ENCODE measurements around the gene DGLUCY.
A peak's percentile ranks its signal among the peaks of the same experiment; 100 is the strongest.

The DGLUCY gene

DNA sequence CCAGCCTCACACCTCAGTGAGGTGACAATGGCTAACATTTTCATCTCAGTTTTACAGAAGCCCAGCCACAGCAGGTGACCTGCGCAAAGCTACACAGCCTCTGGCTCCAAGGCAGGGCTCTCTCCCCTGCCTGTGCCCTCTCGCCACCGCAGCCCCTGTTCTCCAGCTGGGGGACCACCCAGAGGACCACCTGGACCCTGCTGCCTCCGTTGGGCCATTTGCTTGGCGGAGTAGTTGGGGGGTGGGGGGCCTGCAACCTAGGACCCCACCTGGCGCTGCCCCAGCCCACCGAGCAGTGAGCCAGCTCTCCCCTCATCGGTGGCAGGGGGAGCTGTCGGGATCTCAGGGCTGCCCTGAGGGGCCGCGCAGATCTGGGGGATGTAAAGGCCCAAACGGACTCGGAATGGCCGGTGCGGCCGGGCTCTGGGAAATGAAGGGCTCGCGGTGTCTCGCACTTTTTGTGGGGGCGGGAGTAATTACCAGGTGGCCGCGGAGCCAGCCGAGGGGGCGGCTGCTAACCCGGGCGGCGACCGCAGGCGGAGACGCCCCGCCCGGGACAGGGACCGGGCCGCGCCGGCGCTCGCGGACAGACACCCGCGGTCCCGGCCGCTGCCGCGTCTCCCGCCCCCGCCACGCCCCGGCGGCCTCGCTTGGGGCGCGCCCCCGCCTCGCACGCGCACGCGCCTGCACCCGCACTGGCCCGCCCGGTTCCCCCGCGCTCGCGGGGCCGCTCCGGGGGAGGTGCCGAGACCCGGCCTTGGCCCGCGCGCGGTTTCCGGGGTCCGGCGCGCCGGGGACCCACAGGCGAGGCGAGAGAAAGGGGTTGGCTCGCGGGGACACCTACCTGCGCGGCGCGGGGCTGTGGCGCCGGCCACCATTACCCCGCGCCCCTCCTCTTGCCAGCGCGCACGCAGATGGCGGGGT, 139.3 kb downstream of the DGLUCY start:
- DNase-seq: peak; percentile 26
- H3K4ac ChIP-seq (ENCODE audit: low read depth in 1 of 2, low read length in 2 of 2): peak overlapping the region; percentile 32 to 58
- no peaks in the 10 kb centered on the region for H3K27me3 ChIP-seq (ENCODE audit: control insufficient read depth in 1 of 2, insufficient read depth in 1 of 2, low read length in 2 of 2)
- peak overlapping the region in 1 of 2 experiments; percentile 82 for H3K14ac ChIP-seq (ENCODE audit: low read length in 2 of 2)
- H3K79me1 ChIP-seq (replicated peaks; ENCODE audit: low read length, poor library complexity, severe bottlenecking): no peaks in the 10 kb centered on the region
- peak overlapping the region; percentile 18 for H4K91ac ChIP-seq (ENCODE audit: low read length)
- peak overlapping the region in 1 of 2 experiments; percentile 97 for H3K23ac ChIP-seq (ENCODE audit: low read length in 2 of 2)
- H2BK15ac ChIP-seq (ENCODE audit: low read depth, poor library complexity, severe bottlenecking): peak overlapping the region; percentile 15
- H2BK120ac ChIP-seq (ENCODE audit: low read depth, low read length): no peak overlapping the region
- peak overlapping the region; percentile 96 for H3K4me2 ChIP-seq (ENCODE audit: low read length, poor library complexity, severe bottlenecking)
- peak overlapping the region; percentile 61 to 79 for H3K4me3 ChIP-seq (ENCODE audit: insufficient read depth in 1 of 2, low read depth in 1 of 2, low read length in 2 of 2)
- peak overlapping the region; percentile 78 for H2AFZ ChIP-seq (ENCODE audit: low read depth, low read length)
- H2BK12ac ChIP-seq (ENCODE audit: low read length in 2 of 2): peak overlapping the region; percentile 11 to 75
- no peaks in the 10 kb centered on the region for H3K9me3 ChIP-seq (ENCODE audit: control insufficient read depth, low read length)
- H2BK5ac ChIP-seq (ENCODE audit: low read depth, low read length, poor library complexity, severe bottlenecking): no peak overlapping the region
- H4K8ac ChIP-seq (ENCODE audit: low read length): peak overlapping the region; percentile 90
- 2% methylated on average over 46 of the region's 95 CpGs for WGBS
- peaks cover 38% of the 10 kb centered on the region for H3K4me1 ChIP-seq (ENCODE audit: control insufficient read depth, insufficient read depth, low read depth, low read length)
- H3K36me3 ChIP-seq (ENCODE audit: control insufficient read depth in 1 of 2, insufficient read depth in 2 of 2, low read depth in 1 of 2, low read length in 2 of 2): no peaks in the 10 kb centered on the region
- H2AK5ac ChIP-seq (ENCODE audit: low read length, severe bottlenecking): peak overlapping the region; percentile 67
- no peak overlapping the region for H3K27ac ChIP-seq (ENCODE audit: low read length, poor library complexity, severe bottlenecking)
- peak overlapping the region; percentile 30 to 81 for H3K18ac ChIP-seq (ENCODE audit: low read depth in 1 of 2, low read length in 2 of 2)
- H3K9ac ChIP-seq (ENCODE audit: low read length): peak overlapping the region; percentile 82

DNA sequence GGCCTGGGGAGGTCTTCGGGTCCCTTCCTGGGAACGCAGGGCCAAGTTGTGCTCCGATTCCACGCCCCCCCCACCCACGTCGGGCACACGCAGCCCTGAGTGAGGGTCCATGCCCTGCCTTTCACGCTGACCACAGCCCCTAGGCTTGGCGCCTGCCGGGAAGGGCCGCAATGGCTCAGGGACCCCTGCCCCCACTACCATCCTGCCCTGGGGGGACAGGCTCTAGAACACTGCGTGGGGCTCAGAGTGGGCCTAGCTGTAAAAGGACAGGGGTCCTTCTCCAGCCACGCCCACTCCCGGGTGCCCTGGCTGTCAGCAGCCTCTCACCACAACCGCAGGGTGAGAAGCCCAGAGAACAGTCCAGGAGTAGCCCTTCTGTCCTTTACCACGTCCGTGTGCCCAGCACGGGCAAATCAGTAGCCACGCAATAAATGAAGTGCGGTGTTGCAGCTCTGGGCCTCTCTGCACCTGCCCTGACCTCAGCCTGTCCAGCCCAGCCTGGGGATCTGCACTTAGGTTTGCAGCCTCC, 140.0 kb downstream of the DGLUCY start:
- WGBS: 29% methylated on average over 16 of the region's 20 CpGs
- peak overlapping the region; percentile 90 for H4K8ac ChIP-seq (ENCODE audit: low read length)
- peak overlapping the region; percentile 1 for H2BK5ac ChIP-seq (ENCODE audit: low read depth, low read length, poor library complexity, severe bottlenecking)
- H2BK15ac ChIP-seq (ENCODE audit: low read depth, poor library complexity, severe bottlenecking): no peak overlapping the region
- H2BK12ac ChIP-seq (ENCODE audit: low read length in 2 of 2): peak overlapping the region in 1 of 2 experiments; percentile 75
- H3K4me1 ChIP-seq (ENCODE audit: control insufficient read depth, insufficient read depth, low read depth, low read length): peaks cover 38% of the 10 kb centered on the region
- DNase-seq: no peak
- H3K4me2 ChIP-seq (ENCODE audit: low read length, poor library complexity, severe bottlenecking): peak overlapping the region; percentile 96
- peak overlapping the region; percentile 61 to 79 for H3K4me3 ChIP-seq (ENCODE audit: insufficient read depth in 1 of 2, low read depth in 1 of 2, low read length in 2 of 2)
- H3K9ac ChIP-seq (ENCODE audit: low read length): peak overlapping the region; percentile 78
- peak overlapping the region; percentile 30 to 81 for H3K18ac ChIP-seq (ENCODE audit: low read depth in 1 of 2, low read length in 2 of 2)
- H3K79me1 ChIP-seq (replicated peaks; ENCODE audit: low read length, poor library complexity, severe bottlenecking): no peaks in the 10 kb centered on the region
- H2AFZ ChIP-seq (ENCODE audit: low read depth, low read length): peak overlapping the region; percentile 78
- peak overlapping the region; percentile 32 to 58 for H3K4ac ChIP-seq (ENCODE audit: low read depth in 1 of 2, low read length in 2 of 2)
- peak overlapping the region in 1 of 2 experiments; percentile 82 for H3K14ac ChIP-seq (ENCODE audit: low read length in 2 of 2)
- H3K36me3 ChIP-seq (ENCODE audit: control insufficient read depth in 1 of 2, insufficient read depth in 2 of 2, low read depth in 1 of 2, low read length in 2 of 2): no peaks in the 10 kb centered on the region
- no peak overlapping the region for H3K27ac ChIP-seq (ENCODE audit: low read length, poor library complexity, severe bottlenecking)
- H4K91ac ChIP-seq (ENCODE audit: low read length): peak overlapping the region; percentile 57
- peak overlapping the region in 1 of 2 experiments; percentile 86 for H3K23ac ChIP-seq (ENCODE audit: low read length in 2 of 2)
- no peaks in the 10 kb centered on the region for H3K9me3 ChIP-seq (ENCODE audit: control insufficient read depth, low read length)
- H3K27me3 ChIP-seq (ENCODE audit: control insufficient read depth in 1 of 2, insufficient read depth in 1 of 2, low read length in 2 of 2): no peaks in the 10 kb centered on the region
- no peak overlapping the region for H2BK120ac ChIP-seq (ENCODE audit: low read depth, low read length)
- no peak overlapping the region for H2AK5ac ChIP-seq (ENCODE audit: low read length, severe bottlenecking)

DNA sequence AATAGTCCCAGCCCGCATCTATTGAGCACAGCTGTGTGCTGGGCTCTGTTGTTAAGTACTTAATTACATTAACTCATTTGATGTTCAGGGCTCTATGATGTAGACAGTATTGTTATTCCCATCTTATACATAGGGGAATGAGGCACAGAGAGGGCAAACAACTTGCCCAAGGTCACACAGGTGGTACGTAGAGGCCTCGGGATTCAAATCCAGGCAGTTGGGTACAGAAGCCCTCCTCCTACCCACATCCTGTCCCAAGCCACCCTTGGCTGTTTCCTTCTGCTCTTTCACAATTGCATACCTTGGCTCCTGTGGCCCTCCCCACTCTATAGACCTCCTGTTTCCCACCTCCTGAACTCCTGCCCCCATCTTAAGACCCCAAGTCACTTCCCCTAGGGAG, 140.6 kb downstream of the DGLUCY start:
- no peak overlapping the region for H3K9ac ChIP-seq (ENCODE audit: low read length)
- no peak for DNase-seq
- H4K91ac ChIP-seq (ENCODE audit: low read length): no peak overlapping the region
- H3K4me3 ChIP-seq (ENCODE audit: insufficient read depth in 1 of 2, low read depth in 1 of 2, low read length in 2 of 2): no peak overlapping the region
- H2BK12ac ChIP-seq (ENCODE audit: low read length in 2 of 2): no peak overlapping the region
- no peak overlapping the region for H3K27ac ChIP-seq (ENCODE audit: low read length, poor library complexity, severe bottlenecking)
- no peaks in the 10 kb centered on the region for H3K27me3 ChIP-seq (ENCODE audit: control insufficient read depth in 1 of 2, insufficient read depth in 1 of 2, low read length in 2 of 2)
- no peak overlapping the region for H2BK15ac ChIP-seq (ENCODE audit: low read depth, poor library complexity, severe bottlenecking)
- H3K4me1 ChIP-seq (ENCODE audit: control insufficient read depth, insufficient read depth, low read depth, low read length): peaks cover 33% of the 10 kb centered on the region
- H3K4me2 ChIP-seq (ENCODE audit: low read length, poor library complexity, severe bottlenecking): no peak overlapping the region
- H3K4ac ChIP-seq (ENCODE audit: low read depth in 1 of 2, low read length in 2 of 2): no peak overlapping the region
- no peak overlapping the region for H3K18ac ChIP-seq (ENCODE audit: low read depth in 1 of 2, low read length in 2 of 2)
- no peak overlapping the region for H2AFZ ChIP-seq (ENCODE audit: low read depth, low read length)
- no peak overlapping the region for H4K8ac ChIP-seq (ENCODE audit: low read length)
- no peaks in the 10 kb centered on the region for H3K36me3 ChIP-seq (ENCODE audit: control insufficient read depth in 1 of 2, insufficient read depth in 2 of 2, low read depth in 1 of 2, low read length in 2 of 2)
- 85% methylated on average over 2 of the region's 3 CpGs for WGBS
- H2BK5ac ChIP-seq (ENCODE audit: low read depth, low read length, poor library complexity, severe bottlenecking): no peak overlapping the region
- H3K23ac ChIP-seq (ENCODE audit: low read length in 2 of 2): no peak overlapping the region
- no peak overlapping the region for H2AK5ac ChIP-seq (ENCODE audit: low read length, severe bottlenecking)
- H3K79me1 ChIP-seq (replicated peaks; ENCODE audit: low read length, poor library complexity, severe bottlenecking): no peaks in the 10 kb centered on the region
- no peak overlapping the region for H2BK120ac ChIP-seq (ENCODE audit: low read depth, low read length)
- H3K9me3 ChIP-seq (ENCODE audit: control insufficient read depth, low read length): no peaks in the 10 kb centered on the region
- H3K14ac ChIP-seq (ENCODE audit: low read length in 2 of 2): no peak overlapping the region

DNA sequence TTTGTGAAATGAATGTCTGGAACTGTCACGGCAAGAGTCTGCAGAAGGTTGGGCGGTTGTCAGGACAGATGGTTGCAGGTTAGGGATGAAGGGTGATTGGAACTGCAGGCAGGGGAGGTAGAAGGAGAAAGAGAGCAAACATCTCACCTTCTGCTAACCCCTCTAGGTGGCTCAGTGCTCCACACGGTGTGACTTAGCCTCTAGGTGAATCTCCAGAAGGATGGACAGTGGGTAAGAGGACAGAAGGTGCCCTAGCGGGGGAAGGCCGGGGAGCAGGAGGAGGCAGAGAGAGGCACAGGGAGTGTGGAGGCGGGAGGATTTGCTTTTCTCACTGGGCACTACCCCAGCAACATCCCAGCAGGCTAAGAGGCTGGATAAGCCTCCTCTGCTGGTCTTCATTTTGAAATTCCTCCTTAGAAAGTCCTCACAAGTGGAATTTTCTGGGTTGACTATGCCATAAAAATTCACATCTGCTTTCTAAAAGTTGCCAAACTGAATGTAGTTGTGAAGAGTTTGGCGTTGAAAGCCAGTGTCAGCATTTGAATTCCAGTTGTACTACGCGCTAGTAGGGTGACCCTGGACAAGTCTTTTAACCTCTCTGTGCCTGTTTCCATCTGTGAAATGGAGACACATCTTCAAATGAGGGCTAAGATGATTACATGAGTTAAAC, 141.3 kb downstream of the DGLUCY start:
- Histone ChIP-seq H3K27me3 (ENCODE audit: control insufficient read depth in 1 of 2, insufficient read depth in 1 of 2, low read length in 2 of 2) (no peaks in the 10 kb centered on the region), H2BK15ac (ENCODE audit: low read depth, poor library complexity, severe bottlenecking) (no peak overlapping the region), H2AFZ (ENCODE audit: low read depth, low read length) (no peak overlapping the region), H3K79me1 (replicated peaks; ENCODE audit: low read length, poor library complexity, severe bottlenecking) (no peaks in the 10 kb centered on the region), H4K8ac (ENCODE audit: low read length) (no peak overlapping the region), H3K4ac (ENCODE audit: low read depth in 1 of 2, low read length in 2 of 2) (no peak overlapping the region), H3K27ac (ENCODE audit: low read length, poor library complexity, severe bottlenecking) (no peak overlapping the region), H3K4me3 (ENCODE audit: insufficient read depth in 1 of 2, low read depth in 1 of 2, low read length in 2 of 2) (no peak overlapping the region), H3K4me1 (ENCODE audit: control insufficient read depth, insufficient read depth, low read depth, low read length) (peaks cover 26% of the 10 kb centered on the region), H4K91ac (ENCODE audit: low read length) (no peak overlapping the region), H2BK120ac (ENCODE audit: low read depth, low read length) (no peak overlapping the region), H3K9me3 (ENCODE audit: control insufficient read depth, low read length) (no peaks in the 10 kb centered on the region), H3K36me3 (ENCODE audit: control insufficient read depth in 1 of 2, insufficient read depth in 2 of 2, low read depth in 1 of 2, low read length in 2 of 2) (no peaks in the 10 kb centered on the region), H2BK5ac (ENCODE audit: low read depth, low read length, poor library complexity, severe bottlenecking) (no peak overlapping the region), H3K4me2 (ENCODE audit: low read length, poor library complexity, severe bottlenecking) (no peak overlapping the region), H3K9ac (ENCODE audit: low read length) (no peak overlapping the region), H3K14ac (ENCODE audit: low read length in 2 of 2) (no peak overlapping the region), H3K18ac (ENCODE audit: low read depth in 1 of 2, low read length in 2 of 2) (no peak overlapping the region), H2BK12ac (ENCODE audit: low read length in 2 of 2) (no peak overlapping the region), H3K23ac (ENCODE audit: low read length in 2 of 2) (no peak overlapping the region), H2AK5ac (ENCODE audit: low read length, severe bottlenecking) (no peak overlapping the region)
- 81% methylated on average over 9 of the region's 9 CpGs for WGBS
- no peak for DNase-seq

Data from mesenchymal stem cell (in vitro differentiated cells and primary cell).